ENCODE data around the gene DDX54. TPM values are rescaled to one million over a fixed set of nuclear protein-coding genes. Genes with fewer than 3 reads are reported as not detected.

DDX54 gene
- polyA plus RNA-seq, 3 donors = 7.9 to 32.2 (median 13.6) TPM

DNA sequence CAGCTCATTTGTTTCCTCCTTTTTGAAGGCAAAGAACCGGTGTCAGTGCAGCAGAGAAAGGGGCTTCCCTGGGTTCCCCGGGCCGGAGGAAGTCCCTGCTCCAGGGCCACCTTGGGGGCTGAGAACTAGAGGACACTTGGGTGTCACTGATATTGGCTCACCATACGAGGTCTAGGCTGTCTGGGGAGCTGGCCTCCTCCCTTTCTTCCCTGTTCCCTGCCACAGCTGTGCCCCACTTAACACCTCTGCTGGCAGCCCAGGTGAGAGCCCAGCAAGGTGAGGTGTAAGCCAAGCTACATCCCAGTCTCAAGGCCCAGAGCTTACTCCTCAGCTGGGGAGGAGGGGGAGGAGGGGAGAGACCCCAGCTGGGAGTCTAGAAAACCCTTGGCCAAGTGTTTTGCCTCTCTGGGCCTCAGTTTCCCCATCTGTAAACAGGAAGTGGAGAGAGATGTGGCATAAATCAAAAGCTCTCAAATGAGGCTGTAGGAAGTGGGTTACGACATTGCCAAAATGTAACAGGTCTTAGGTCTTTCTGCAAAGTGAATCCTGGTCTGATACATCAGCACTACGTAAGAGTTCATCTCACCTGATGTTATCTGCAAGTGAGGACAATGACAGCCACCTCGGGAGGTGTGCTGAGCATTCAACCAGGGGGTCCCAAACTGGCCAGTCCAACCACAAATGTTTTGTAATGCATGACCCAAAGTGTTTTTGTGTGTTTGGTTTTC is 75.2 kb downstream of the DDX54 start:
- H3K4me3 Mint-ChIP-seq = no peak overlapping the region
- Histone ChIP-seq H3K27me3 (ENCODE audit: control insufficient read depth in 2 of 2, insufficient read depth in 2 of 2, low read length in 2 of 2) (no peaks in the 10 kb centered on the region), H3K79me2 (ENCODE audit: insufficient read depth, low read length) (no peaks in the 10 kb centered on the region), H4K20me1 (ENCODE audit: insufficient read depth, low read length) (no peaks in the 10 kb centered on the region), H3K27ac (ENCODE audit: low read depth in 1 of 2, low read length in 2 of 2) (no peak overlapping the region), H2AFZ (ENCODE audit: insufficient read depth, low read depth, low read length, poor library complexity, severe bottlenecking) (no peak overlapping the region), H3K4me1 (ENCODE audit: control insufficient read depth in 1 of 2, insufficient read depth in 2 of 2, low read length in 2 of 2) (no peaks in the 10 kb centered on the region), H3K4me3 (replicated peaks in 1 of 3; ENCODE audit: low read depth in 2 of 3, low read length in 3 of 3) (no peak overlapping the region), H3K9ac (ENCODE audit: insufficient read depth, low read length, poor library complexity, severe bottlenecking) (no peak overlapping the region), H3K9me3 (replicated peaks in 1 of 2; ENCODE audit: control insufficient read depth in 1 of 2, insufficient read depth in 1 of 2, low read length in 2 of 2) (no peaks in the 10 kb centered on the region), H3K36me3 (replicated peaks in 1 of 2; ENCODE audit: control insufficient read depth in 1 of 2, insufficient read depth in 2 of 2, low read length in 2 of 2) (no peaks in the 10 kb centered on the region), H3K4me2 (replicated peaks; ENCODE audit: extremely low read depth, low read length, poor library complexity, severe bottlenecking) (no peak overlapping the region)
- no peak for TF ChIP-seq CTCF (IDR thresholded peaks at IDR 0.05)
- no peak for DNase-seq
- H3K4me1 Mint-ChIP-seq = no peaks in the 10 kb centered on the region
- H3K27ac Mint-ChIP-seq = no peak overlapping the region
- 76% methylated on average over 3 of the region's 7 CpGs for WGBS (ENCODE audit: insufficient coverage)
- peaks cover 2 to 14% (median 12%) of the 10 kb centered on the region in 3 donors for H3K27me3 Mint-ChIP-seq (ENCODE audit: low read depth in 3 of 3)
- intact Hi-C loops (cut with micrococcal nuclease) = no loop called here
- no peaks in the 10 kb centered on the region for H3K36me3 Mint-ChIP-seq
- peaks cover 0 to 7% (median 0%) of the 10 kb centered on the region in 7 donors for H3K9me3 Mint-ChIP-seq

GRCh38 chr12:113109360-113109759 is 75.9 kb downstream of the DDX54 start:
- no peaks in the 10 kb centered on the region for H3K27me3 ChIP-seq (ENCODE audit: control insufficient read depth in 2 of 2, insufficient read depth in 2 of 2, low read length in 2 of 2)
- H3K4me1 Mint-ChIP-seq = no peaks in the 10 kb centered on the region
- H3K9me3 Mint-ChIP-seq = peaks cover 0 to 7% (median 0%) of the 10 kb centered on the region in 7 donors
- 92% methylated on average over 5 of the region's 5 CpGs for WGBS (ENCODE audit: insufficient coverage)
- H4K20me1 ChIP-seq (ENCODE audit: insufficient read depth, low read length) = no peaks in the 10 kb centered on the region
- peaks cover 3 to 21% (median 13%) of the 10 kb centered on the region in 3 donors for H3K27me3 Mint-ChIP-seq (ENCODE audit: low read depth in 3 of 3)
- H3K36me3 Mint-ChIP-seq = no peaks in the 10 kb centered on the region
- no peak overlapping the region for H3K27ac ChIP-seq (ENCODE audit: low read depth in 1 of 2, low read length in 2 of 2)
- no peaks in the 10 kb centered on the region for H3K79me2 ChIP-seq (ENCODE audit: insufficient read depth, low read length)
- intact Hi-C loops (cut with micrococcal nuclease) = no loop called here
- no peak overlapping the region for H3K4me3 Mint-ChIP-seq
- no peaks in the 10 kb centered on the region for H3K9me3 ChIP-seq (replicated peaks in 1 of 2; ENCODE audit: control insufficient read depth in 1 of 2, insufficient read depth in 1 of 2, low read length in 2 of 2)
- no peak overlapping the region for H3K9ac ChIP-seq (ENCODE audit: insufficient read depth, low read length, poor library complexity, severe bottlenecking)
- no peak overlapping the region for H3K4me3 ChIP-seq (replicated peaks in 1 of 3; ENCODE audit: low read depth in 2 of 3, low read length in 3 of 3)
- no peak overlapping the region for H3K4me2 ChIP-seq (replicated peaks; ENCODE audit: extremely low read depth, low read length, poor library complexity, severe bottlenecking)
- no peak for DNase-seq
- H2AFZ ChIP-seq (ENCODE audit: insufficient read depth, low read depth, low read length, poor library complexity, severe bottlenecking) = no peak overlapping the region
- no peak for TF ChIP-seq CTCF (IDR thresholded peaks at IDR 0.05)
- no peaks in the 10 kb centered on the region for H3K4me1 ChIP-seq (ENCODE audit: control insufficient read depth in 1 of 2, insufficient read depth in 2 of 2, low read length in 2 of 2)
- no peaks in the 10 kb centered on the region for H3K36me3 ChIP-seq (replicated peaks in 1 of 2; ENCODE audit: control insufficient read depth in 1 of 2, insufficient read depth in 2 of 2, low read length in 2 of 2)
- no peak overlapping the region for H3K27ac Mint-ChIP-seq
